K562 (cell line): ENCODE data around the gene LHCGR. TPM values are rescaled to one million over a fixed set of nuclear protein-coding genes. Genes with fewer than 3 reads are reported as not detected.

Experiments
- ATAC-seq: fragments of 200-7000 bp; cut with Tn5 transposase; 3 replicates; pipeline ENCODE4 v1.9.1; 2020; ENCODE audit warnings: moderate library complexity
- BruUV-seq: library from RNA; stranded (reverse); fragments of 400-500 nt; replicated peaks from 2 replicates; lab custom pipeline; 2021; lab: Mats Ljungman, UMichigan
- CTCF ChIA-PET: fragments of 300-600 bp; formaldehyde crosslinking; extraction: SDS; loops from one replicate; lab custom pipeline; 2021; ENCODE audit warnings: low intra/inter-chr PET ratio; lab: Yijun Ruan, JAX
- POLR2A ChIA-PET: fragments of 300-600, 350-650 bp; sonication (Branson Sonifier 250); formaldehyde crosslinking; extraction: SDS; loops from one replicate; lab custom pipeline; 2021; ENCODE audit warnings: antibody characterized with exemption, inconsistent platforms; lab: Yijun Ruan, JAX
- DNase-seq, 4 experiments: peaks; one replicate each; pipeline versions ENCODE4 v3.0.0 to v3.0.0-alpha.2; 2011 to 2018; ENCODE audit warnings: low spot score in 3 of 4, mixed read lengths in 3 of 4; ENCODE audit errors: extremely low read depth in 1 of 4
- FAIRE-seq: peaks from 2 replicates; lab custom pipeline; 2011; peaks lifted over from hg19 to GRCh38; lab: Jason Lieb, UNC
- H2AFZ ChIP-seq: 2 replicates; pipeline ENCODE4 v1.6.0; 2011; ENCODE audit warnings: low read depth, low read length, control low read depth, inconsistent platforms
- H3K27ac ChIP-seq: fragments of 200-600 bp; 3 replicates; pipeline ENCODE4 v1.8.0; 2011; ENCODE audit warnings: low read depth, mild to moderate bottlenecking, control low read depth, inconsistent platforms, low read length, moderate library complexity, mixed read lengths; ENCODE audit errors: extremely low read depth
- H3K27me3 ChIP-seq, 2 experiments: fragments of 300-600 bp in 1 of 2; 2 replicates in 1 of 2; 3 replicates in 1 of 2; pipeline versions ENCODE4 v1.6.0 to v1.8.0; 2011; ENCODE audit warnings: inconsistent platforms in 2 of 2, low read length in 2 of 2, mild to moderate bottlenecking in 1 of 2, mixed read lengths in 1 of 2, moderate library complexity in 1 of 2; ENCODE audit not compliant: control insufficient read depth in 2 of 2, insufficient read depth in 2 of 2
- H3K36me3 ChIP-seq: fragments of 300-600 bp; 3 replicates; pipeline ENCODE4 v1.8.0; 2011; ENCODE audit warnings: mild to moderate bottlenecking, low read length, inconsistent platforms; ENCODE audit not compliant: control insufficient read depth, insufficient read depth
- H3K4me1 ChIP-seq, 2 experiments: fragments of 200-600 bp in 1 of 2; replicated peaks in 1 of 2; 2 replicates in 1 of 2; 3 replicates in 1 of 2; pipeline versions ENCODE4 v1.5.1 to v1.8.0; 2011; ENCODE audit warnings: inconsistent platforms in 2 of 2, low read length in 2 of 2, mild to moderate bottlenecking in 1 of 2, mixed read lengths in 1 of 2, moderate library complexity in 1 of 2; ENCODE audit not compliant: control insufficient read depth in 2 of 2, insufficient read depth in 2 of 2
- H3K4me2 ChIP-seq: 2 replicates; pipeline ENCODE4 v1.6.1; 2011; ENCODE audit warnings: low read length, control low read depth, inconsistent platforms, mixed read lengths; ENCODE audit not compliant: insufficient read depth
- H3K4me3 ChIP-seq: fragments of 200-600 bp; sonication (generic), shearing (Covaris generic); 2 replicates; pipeline ENCODE4 v1.5.1; 2016; ENCODE audit warnings: control low read depth, inconsistent platforms
- H3K79me2 ChIP-seq: fragments of 200-600 bp; 3 replicates; pipeline ENCODE4 v1.8.0; 2011; ENCODE audit warnings: low read length, inconsistent platforms; ENCODE audit not compliant: control insufficient read depth, insufficient read depth
- H3K9ac ChIP-seq, 2 experiments: 2 replicates each; pipeline versions ENCODE4 v1.6.0 to v1.6.1; 2011; ENCODE audit warnings: low read depth in 2 of 2, low read length in 2 of 2, control low read depth in 1 of 2, inconsistent platforms in 1 of 2, mild to moderate bottlenecking in 1 of 2, mixed read lengths in 1 of 2; ENCODE audit not compliant: insufficient read depth in 1 of 2
- H3K9me1 ChIP-seq: one replicate; pipeline ENCODE4 v1.6.0; 2011; ENCODE audit warnings: inconsistent platforms, mild to moderate bottlenecking, low read length, moderate library complexity; ENCODE audit not compliant: control insufficient read depth, insufficient read depth
- H3K9me3 ChIP-seq: replicated peaks from 2 replicates; pipeline ENCODE4 v1.5.1; 2011; ENCODE audit warnings: low read depth, low read length, inconsistent platforms; ENCODE audit not compliant: control insufficient read depth, insufficient read depth
- H4K20me1 ChIP-seq: replicated peaks from 2 replicates; pipeline ENCODE4 v1.6.1; 2011; ENCODE audit warnings: low read length, inconsistent platforms, mixed read lengths; ENCODE audit not compliant: control insufficient read depth, insufficient read depth
- ARNT ChIP-seq, 2 experiments: fragments of 450-650 bp; IDR thresholded peaks; 2 replicates each; pipeline ENCODE4 v1.6.1; 2016; ENCODE audit warnings: mild to moderate bottlenecking in 1 of 2
- BRF1 ChIP-seq: IDR thresholded peaks from 3 replicates; pipeline ENCODE4 v1.6.1; 2011; ENCODE audit warnings: borderline replicate concordance, mild to moderate bottlenecking; ENCODE audit not compliant: insufficient read length; ENCODE audit errors: extremely low read depth
- DMBX1 ChIP-seq: fragments of 250-450 bp; sonication (Bioruptor Pico); IDR thresholded peaks from 2 replicates; pipeline ENCODE4 v1.8.0; 2022; ENCODE audit warnings: inconsistent platforms, mild to moderate bottlenecking, moderate library complexity, borderline replicate concordance
- ELF1 ChIP-seq: fragments of 200-800 bp; sonication (Bioruptor generic); IDR thresholded peaks from 2 replicates; pipeline ENCODE4 v1.6.1; 2016; ENCODE audit warnings: missing genetic modification characterization, missing compliant biosample characterization
- GABPB2 ChIP-seq: fragments of 250-450 bp; sonication (Bioruptor Pico); conservative IDR thresholded peaks from 2 replicates; pipeline ENCODE4 v1.5.1; 2021; ENCODE audit warnings: mild to moderate bottlenecking
- PML ChIP-seq: IDR thresholded peaks from 2 replicates; pipeline ENCODE4 v1.6.1; 2012; ENCODE audit warnings: low read length, inconsistent platforms
- RAD51 ChIP-seq: fragments of 450-650 bp; IDR thresholded peaks from 2 replicates; pipeline ENCODE4 v1.7.1; 2016; ENCODE audit warnings: low read depth, mild to moderate bottlenecking, borderline replicate concordance
- SREBF1 ChIP-seq: fragments of 150-350 bp; IDR thresholded peaks from 2 replicates; pipeline ENCODE4 v1.6.1; 2014; ENCODE audit warnings: antibody characterized with exemption, low read depth, low read length, borderline replicate concordance
- ZBTB12 ChIP-seq: fragments of 250-450 bp; sonication (Bioruptor Pico); IDR thresholded peaks from 2 replicates; pipeline ENCODE4 v1.4.0; 2020
- ZKSCAN3 ChIP-seq: fragments of 250-450 bp; sonication (Bioruptor Pico); IDR thresholded peaks from 2 replicates; pipeline ENCODE4 v1.4.0; 2020
- ZNF584 ChIP-seq: fragments of 200-800 bp; sonication (Bioruptor generic); IDR thresholded peaks from 2 replicates; pipeline ENCODE4 v1.6.1; 2016; ENCODE audit warnings: low read depth, mild to moderate bottlenecking, missing genetic modification characterization, missing compliant biosample characterization
- WGBS: fragments of 100-300 bp; shearing (Covaris generic); methylation state at CpG from one replicate; pipeline ENCODE4 v1.1.6; 2016; ENCODE audit warnings: low coverage, mixed read lengths; ENCODE audit not compliant: insufficient coverage; ENCODE audit errors: missing lambda C conversion rate; 5-methylcytosine and 5-hydroxymethylcytosine counted together
- in situ Hi-C: fragments of 300-500 bp; cut with MboI; formaldehyde crosslinking; loops from 4 replicates; pipeline ENCODE4 v1.15.0; 2018; ENCODE audit warnings: inconsistent platforms, mixed read lengths
- intact Hi-C: fragments of 100-400 bp; cut with micrococcal nuclease; formaldehyde crosslinking; loops from 2 replicates; pipeline ENCODE4 v1.14.2; 2022
- polyA plus RNA-seq, 8 experiments: library from polyadenylated mRNA; depleted of rRNA in 4 of 8; stranded (reverse) in 5 of 8; unstranded in 3 of 8; fragments of >200 nt; fragmentation: Nextera tagmentation in 2 of 8; fragmentation: Illumina TruSeq in 1 of 8; extraction: Ambion mirVana in 2 of 8; extraction: Trizol in 1 of 8; gene quantifications; 2 replicates each; pipeline versions ENCODE4 v1.2.1 to v1.2.3, GENCODE V29; 2011 to 2014; ENCODE audit warnings: inconsistent platforms in 1 of 8, missing spikeins in 1 of 8
- total RNA-seq, 7 experiments: library from RNA; depleted of rRNA in 6 of 7; stranded (reverse); fragments of >200 nt in 6 of 7; fragmentation: Illumina TruSeq in 2 of 7; extraction: Trizol in 2 of 7; gene quantifications; 2 replicates each; pipeline versions ENCODE4 v1.2.1 to v1.2.3, GENCODE V29; 2011 to 2021; ENCODE audit warnings: low replicate concordance in 1 of 7

Gene LHCGR
- total and polyA plus RNA-seq, 9 of the 15 experiments (the other 6 are each of a cell fraction or from before 2014, with no cell fraction given) = not detected

- WGBS = 1% methylated on average over 9 of the region's 10 CpGs
- intact Hi-C loops (no loop called here), in situ Hi-C loops (no loop called here)
- Histone ChIP-seq H3K9ac (no peak overlapping the region), H3K4me1 (peaks cover 0 to 6% of the 10 kb centered on the region in 2 experiments; a peak in 2 of 5 replicates), H3K27me3 (peaks cover 2 to 10% of the 10 kb centered on the region in 2 experiments; a peak in 3 of 5 replicates), H3K9me3 (no peaks in the 10 kb centered on the region), H3K27ac (no peak overlapping the region), H3K36me3 (no peaks in the 10 kb centered on the region), H3K4me3 (no peak overlapping the region), H2AFZ (no peak overlapping the region), H3K4me2 (no peak overlapping the region), H3K9me1 (no peaks in the 10 kb centered on the region), H3K79me2 (no peaks in the 10 kb centered on the region), H4K20me1 (no peaks in the 10 kb centered on the region; the same call in 1 of the 2 replicates)
- CTCF ChIA-PET = no interaction called here
- FAIRE-seq (no peak), DNase-seq (no peak), ATAC-seq (no peak)
- no peak for TF ChIP-seq ARNT (IDR thresholded peaks at IDR 0.05)
- no peak for TF ChIP-seq DMBX1
- no peak for TF ChIP-seq ZNF584 (CRISPR knock-in tag)
- no peak for TF ChIP-seq GABPB2 (CRISPR knock-in tag)
- TF ChIP-seq SREBF1 = no peak
- TF ChIP-seq BRF1 = no peak
- TF ChIP-seq ELF1 (tag) = no peak
- TF ChIP-seq RAD51 = no peak
- no peak for TF ChIP-seq PML
- no peak for TF ChIP-seq ZKSCAN3 (CRISPR knock-in tag)
- no peak for TF ChIP-seq ZBTB12
- no TSS peak for BruUV-seq
- POLR2A ChIA-PET = no interaction called here
Measured at GRCh38 chr2:48754874-48755273, 650 bp downstream of the LHCGR start.
